OCI-LY7 (cell line): Measurements from ENCODE around the gene IL1RL2. TPM values are rescaled to one million over a fixed set of nuclear protein-coding genes. Genes with fewer than 3 reads are reported as not detected.

ENCODE experiments used
- BruUV-seq: library from RNA; stranded (reverse); fragments of 400-500 nt; replicated peaks from 2 replicates; lab custom pipeline; 2021; lab: Mats Ljungman, UMichigan
- CTCF ChIA-PET: fragments of 300-600 bp; sonication (Branson Sonifier 250); formaldehyde crosslinking; loops from one replicate; lab custom pipeline; 2022; ENCODE audit warnings: antibody characterized with exemption; ENCODE audit not compliant: unreplicated experiment; lab: Charles Lee
- POLR2A ChIA-PET: fragments of 300-600 bp; sonication (Branson Sonifier 250); formaldehyde crosslinking; loops from one replicate; lab custom pipeline; 2022; ENCODE audit warnings: antibody characterized with exemption; lab: Charles Lee
- DNase-seq: peaks from one replicate; pipeline ENCODE4 v3.0.0-alpha.2; 2015; ENCODE audit warnings: low spot score
- H2AFZ ChIP-seq: fragments of 200-600 bp; sonication (generic), shearing (Covaris generic); 2 replicates; pipeline ENCODE4 v1.6.1; 2014; ENCODE audit warnings: mild to moderate bottlenecking, antibody characterized with exemption, low read length, moderate library complexity
- H3K27ac ChIP-seq: fragments of 200-600 bp; sonication (generic); 2 replicates; pipeline ENCODE4 v1.5.1; 2014; ENCODE audit warnings: mixed run types, low read depth, mild to moderate bottlenecking, moderate library complexity, low read length, inconsistent platforms; ENCODE audit not compliant: poor library complexity, severe bottlenecking
- H3K36me3 ChIP-seq: fragments of 200-600 bp; sonication (generic); 2 replicates; pipeline ENCODE4 v1.6.1; 2014; ENCODE audit warnings: mild to moderate bottlenecking, antibody characterized with exemption, low read length, moderate library complexity, mixed read lengths; ENCODE audit not compliant: insufficient read depth
- H3K4me1 ChIP-seq: fragments of 200-600 bp; sonication (generic); 2 replicates; pipeline ENCODE4 v1.5.1; 2014; ENCODE audit warnings: mild to moderate bottlenecking, low read length; ENCODE audit not compliant: insufficient read depth, poor library complexity, severe bottlenecking
- H3K4me2 ChIP-seq: fragments of 200-600 bp; sonication (generic); 2 replicates; pipeline ENCODE4 v1.6.1; 2014; ENCODE audit warnings: mild to moderate bottlenecking, low read length
- H3K4me3 ChIP-seq: fragments of 200-600 bp; sonication (generic); 2 replicates; pipeline ENCODE4 v1.5.1; 2014; ENCODE audit warnings: mild to moderate bottlenecking, low read depth, low read length; ENCODE audit not compliant: poor library complexity, severe bottlenecking
- H3K79me2 ChIP-seq: fragments of 200-600 bp; sonication (generic); 2 replicates; pipeline ENCODE4 v1.6.1; 2016; ENCODE audit warnings: low read depth, mild to moderate bottlenecking, low read length, moderate library complexity, mixed read lengths; ENCODE audit not compliant: insufficient read depth
- H3K9me2 ChIP-seq: fragments of 200-600 bp; sonication (generic); 2 replicates; pipeline ENCODE4 v1.6.1; 2016; ENCODE audit warnings: mild to moderate bottlenecking, low read length, mixed read lengths; ENCODE audit not compliant: insufficient read depth
- H3K9me3 ChIP-seq: fragments of 200-600 bp; sonication (generic); 2 replicates; pipeline ENCODE4 v1.6.1; 2014; ENCODE audit warnings: mild to moderate bottlenecking, mixed run types, low read length, mixed read lengths
- H4K20me1 ChIP-seq: fragments of 200-600 bp; sonication (generic); 2 replicates; pipeline ENCODE4 v1.6.1; 2014; ENCODE audit warnings: mild to moderate bottlenecking, antibody characterized with exemption, low read length, moderate library complexity, mixed read lengths; ENCODE audit not compliant: insufficient read depth
- EZH2phosphoT487 ChIP-seq: fragments of 200-600 bp; sonication (generic); IDR thresholded peaks from 2 replicates; pipeline ENCODE4 v1.6.1; 2018; ENCODE audit warnings: low read depth, borderline replicate concordance, mild to moderate bottlenecking, mixed run types, antibody characterized with exemption, low read length, moderate library complexity, mixed read lengths
- intact Hi-C: fragments of 100-400 bp; cut with micrococcal nuclease; formaldehyde crosslinking; loops from one replicate; pipeline ENCODE4 v1.10.0; 2022; ENCODE audit not compliant: unreplicated experiment
- total RNA-seq, 2 experiments: library from RNA; depleted of rRNA in 1 of 2; stranded (reverse); fragments of >200 nt in 1 of 2; shearing (Covaris generic) in 1 of 2; gene quantifications; 2 replicates each; pipeline ENCODE4 v1.2.3, GENCODE V29; 2014 to 2022
- TF ChIP-seq, protein P1 (sequence below): fragments of 200-600 bp; sonication (generic); conservative IDR thresholded peaks from 2 replicates; pipeline ENCODE4 v1.5.1; 2014; ENCODE audit warnings: mild to moderate bottlenecking, antibody characterized with exemption, low read length, moderate library complexity, mixed read lengths

IL1RL2 gene
- total RNA-seq, 2 experiments from 2014 or later: not detected

DNA sequence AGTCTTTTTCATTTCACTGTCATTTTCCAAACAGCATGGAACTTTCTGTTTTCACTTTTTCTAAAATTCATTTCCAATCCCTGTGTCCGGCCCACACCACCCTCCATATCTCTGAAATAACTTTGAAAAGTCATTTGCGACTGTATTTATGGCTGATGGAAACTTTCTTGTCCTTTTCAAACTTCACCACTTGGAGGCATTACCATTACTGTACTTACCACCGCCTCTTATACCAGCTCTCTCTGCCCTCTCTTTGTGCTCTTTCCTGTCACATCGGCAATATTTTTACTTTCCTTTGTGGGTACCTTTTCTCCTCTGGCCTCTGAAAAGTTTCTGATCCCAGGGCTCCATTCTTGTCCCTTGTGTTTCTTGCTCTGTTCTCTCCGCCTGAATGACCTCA, 85.0 kb downstream of the IL1RL2 start:
- H3K4me2 ChIP-seq: no peak overlapping the region
- no peaks in the 10 kb centered on the region for H3K9me3 ChIP-seq
- intact Hi-C loops: no loop called here
- no peak for TF ChIP-seq EZH2phosphoT487
- TF ChIP-seq, protein P1, sequence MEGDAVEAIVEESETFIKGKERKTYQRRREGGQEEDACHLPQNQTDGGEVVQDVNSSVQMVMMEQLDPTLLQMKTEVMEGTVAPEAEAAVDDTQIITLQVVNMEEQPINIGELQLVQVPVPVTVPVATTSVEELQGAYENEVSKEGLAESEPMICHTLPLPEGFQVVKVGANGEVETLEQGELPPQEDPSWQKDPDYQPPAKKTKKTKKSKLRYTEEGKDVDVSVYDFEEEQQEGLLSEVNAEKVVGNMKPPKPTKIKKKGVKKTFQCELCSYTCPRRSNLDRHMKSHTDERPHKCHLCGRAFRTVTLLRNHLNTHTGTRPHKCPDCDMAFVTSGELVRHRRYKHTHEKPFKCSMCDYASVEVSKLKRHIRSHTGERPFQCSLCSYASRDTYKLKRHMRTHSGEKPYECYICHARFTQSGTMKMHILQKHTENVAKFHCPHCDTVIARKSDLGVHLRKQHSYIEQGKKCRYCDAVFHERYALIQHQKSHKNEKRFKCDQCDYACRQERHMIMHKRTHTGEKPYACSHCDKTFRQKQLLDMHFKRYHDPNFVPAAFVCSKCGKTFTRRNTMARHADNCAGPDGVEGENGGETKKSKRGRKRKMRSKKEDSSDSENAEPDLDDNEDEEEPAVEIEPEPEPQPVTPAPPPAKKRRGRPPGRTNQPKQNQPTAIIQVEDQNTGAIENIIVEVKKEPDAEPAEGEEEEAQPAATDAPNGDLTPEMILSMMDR: no peak
- DNase-seq: no peak
- no peaks in the 10 kb centered on the region for H4K20me1 ChIP-seq
- ChIA-PET CTCF (no interaction called here), POLR2A (no interaction called here)
- H3K4me1 ChIP-seq: no peaks in the 10 kb centered on the region
- BruUV-seq: no TSS peak
- no peaks in the 10 kb centered on the region for H3K9me2 ChIP-seq
- H3K27ac ChIP-seq: no peak overlapping the region
- H2AFZ ChIP-seq: no peak overlapping the region
- H3K4me3 ChIP-seq: no peak overlapping the region
- H3K36me3 ChIP-seq: no peaks in the 10 kb centered on the region
- H3K79me2 ChIP-seq: no peaks in the 10 kb centered on the region

DNA sequence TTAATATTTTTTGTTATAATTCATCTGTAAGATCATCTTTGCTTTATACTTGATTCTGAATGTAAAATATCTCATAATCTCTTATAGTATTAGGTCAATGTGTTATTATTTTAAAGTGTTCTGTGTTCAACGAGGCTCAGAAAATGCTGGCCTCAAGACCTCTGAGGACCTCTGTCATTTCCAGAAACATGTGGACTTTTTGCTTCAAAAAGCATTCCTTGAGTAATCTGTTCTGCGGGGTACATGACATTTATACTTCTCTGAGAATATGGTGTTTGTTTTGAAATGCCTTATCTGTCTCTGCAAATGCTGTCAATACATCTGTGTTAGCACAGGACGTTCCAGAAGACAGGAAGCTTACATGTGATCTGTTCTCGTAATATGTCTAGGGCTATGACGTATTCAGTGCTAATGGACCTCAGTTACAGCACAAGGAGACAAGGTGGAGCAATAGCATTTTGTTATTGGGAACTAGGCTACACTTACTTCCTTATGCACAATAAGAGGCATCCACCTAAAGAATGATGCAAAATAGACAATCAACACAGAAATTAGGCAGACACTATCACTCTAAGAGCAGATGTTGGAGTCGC, 86.9 kb downstream of the IL1RL2 start:
- BruUV-seq: no TSS peak
- Histone ChIP-seq H3K4me3 (no peak overlapping the region), H3K27ac (no peak overlapping the region), H3K9me2 (no peaks in the 10 kb centered on the region), H3K79me2 (no peaks in the 10 kb centered on the region), H3K36me3 (no peaks in the 10 kb centered on the region), H3K4me1 (no peaks in the 10 kb centered on the region), H3K9me3 (no peaks in the 10 kb centered on the region), H4K20me1 (no peaks in the 10 kb centered on the region), H2AFZ (no peak overlapping the region), H3K4me2 (no peak overlapping the region)
- intact Hi-C loops: no loop called here
- POLR2A ChIA-PET: interaction anchor here (0.6 kb wide), 2 partner anchors 12 to 288 kb away, joined by 3 to 8 read pairs; no protein-coding TSS in a partner anchor
- DNase-seq: no peak
- CTCF ChIA-PET: no interaction called here
- TF ChIP-seq, protein P1: no peak

DNA sequence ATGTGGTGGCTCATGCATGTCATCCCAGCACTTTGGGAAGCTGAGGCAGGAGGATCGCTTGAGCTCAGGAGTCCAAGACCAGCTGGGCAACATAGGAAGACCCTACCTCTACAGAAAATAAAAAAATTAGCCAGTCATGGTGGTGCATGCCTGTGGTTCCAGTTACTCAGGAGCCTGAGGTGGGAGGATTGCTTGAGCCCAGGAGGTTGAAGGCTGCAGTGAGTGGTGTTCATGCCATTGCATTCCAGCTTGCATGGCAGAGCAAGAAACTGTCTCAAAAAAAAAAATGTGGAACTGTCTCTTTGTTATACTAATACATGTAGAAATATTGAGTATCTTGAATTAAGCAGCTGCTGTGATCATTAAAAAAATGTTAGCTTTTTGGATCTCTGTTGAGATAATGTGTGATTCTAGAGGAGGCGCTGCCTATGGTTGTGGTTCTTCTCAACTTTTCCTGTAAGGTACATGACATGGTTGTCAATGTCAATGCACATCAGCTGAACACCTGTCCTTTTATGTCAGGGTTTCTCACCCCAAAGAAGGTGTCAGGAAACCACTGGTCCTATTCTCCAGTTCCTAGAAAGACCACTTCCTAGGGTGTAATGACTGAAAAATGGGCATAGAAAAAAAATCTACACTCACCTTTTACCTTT, 89.9 kb downstream of the IL1RL2 start:
- Histone ChIP-seq H3K9me2 (no peaks in the 10 kb centered on the region), H3K27ac (no peak overlapping the region), H4K20me1 (no peaks in the 10 kb centered on the region), H3K9me3 (no peaks in the 10 kb centered on the region), H2AFZ (no peak overlapping the region), H3K36me3 (no peaks in the 10 kb centered on the region), H3K4me1 (no peaks in the 10 kb centered on the region), H3K79me2 (no peaks in the 10 kb centered on the region), H3K4me2 (no peak overlapping the region), H3K4me3 (no peak overlapping the region)
- no peak for DNase-seq
- no TSS peak for BruUV-seq
- intact Hi-C loops: no loop called here
- CTCF ChIA-PET: no interaction called here
- TF ChIP-seq EZH2phosphoT487: no peak
- TF ChIP-seq, protein P1: no peak
- POLR2A ChIA-PET: no interaction called here
